ENCODE data around the gene POLR2J. TPM values are rescaled to one million over a fixed set of nuclear protein-coding genes. Genes with fewer than 3 reads are reported as not detected.
"Not testable (repeated sequence)": the region's sequence is repeated elsewhere in the genome, so short reads cannot be mapped to it uniquely, and the experiment has no call there.

Gene POLR2J
- total RNA-seq, 3 donors from 2014 or later: 67.3 to 77.4 (median 72.0) TPM

DNA sequence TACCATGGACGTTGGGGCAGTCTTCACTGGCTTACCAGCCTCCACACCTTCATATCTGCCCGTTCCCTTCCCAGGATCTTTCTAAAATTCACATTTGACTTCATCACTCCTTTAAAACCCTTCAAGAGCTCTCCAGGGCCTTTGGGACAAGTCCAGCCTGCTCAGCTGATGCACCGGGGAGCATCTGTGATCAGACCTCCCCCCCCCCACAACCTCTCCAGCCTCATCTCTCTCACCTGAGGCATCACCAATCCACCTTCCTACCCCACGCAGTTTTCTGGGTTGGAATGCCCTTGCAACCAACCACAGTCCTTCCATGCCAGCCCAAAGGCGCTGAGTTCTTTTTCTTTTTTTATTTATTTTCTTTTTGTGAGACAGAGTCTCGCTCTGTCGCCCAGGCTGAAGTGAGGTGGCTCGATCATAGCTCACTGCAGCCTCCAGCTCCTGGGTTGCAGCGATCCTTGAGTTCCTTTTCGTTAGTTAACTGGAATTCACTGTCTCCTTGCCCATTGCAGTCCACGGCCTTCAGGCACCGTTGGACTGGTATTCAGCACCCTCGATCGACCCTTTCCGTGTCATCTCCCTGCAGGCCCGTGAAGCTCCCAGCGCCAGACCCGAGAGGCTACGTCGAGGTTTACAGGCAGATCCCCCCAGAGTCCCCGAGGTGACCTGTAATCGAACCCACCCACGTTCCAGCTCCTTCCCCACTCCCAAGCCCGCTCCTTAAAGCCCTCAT is 14.7 kb downstream of the POLR2J start:
- Mint-ChIP-seq H3K9me3 (no peaks in the 10 kb centered on the region), H3K4me3 (peak overlapping the region; percentile 94), H3K4me1 (ENCODE audit: low read depth) (peaks cover 32% of the 10 kb centered on the region), H3K27me3 (ENCODE audit: low read depth) (no peaks in the 10 kb centered on the region), H3K36me3 (ENCODE audit: insufficient read depth) (no peaks in the 10 kb centered on the region)
- ATAC-seq (peak; percentile 5 to 9), DNase-seq (no peak)

DNA sequence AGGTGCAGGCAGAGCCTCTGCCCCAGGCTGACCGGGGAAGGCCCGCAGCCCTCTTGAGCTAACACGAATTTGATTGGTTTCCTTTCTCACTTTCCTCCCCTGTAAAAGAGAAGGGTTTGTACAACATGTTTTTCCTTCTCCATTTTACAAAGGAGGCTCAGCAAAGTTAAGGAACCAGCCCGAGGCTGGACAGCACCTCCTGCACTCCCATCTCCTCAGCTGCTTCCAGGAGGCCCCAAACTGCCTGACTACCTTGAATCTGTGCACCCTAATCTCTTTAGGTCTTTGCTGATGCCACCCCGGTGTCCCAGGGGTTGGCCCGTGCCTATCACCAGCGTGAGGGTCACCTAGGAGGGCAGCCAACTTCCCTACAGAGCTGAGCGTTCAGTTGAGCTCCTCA is 18.3 kb downstream of the POLR2J start:
- Mint-ChIP-seq H3K9me3 (no peaks in the 10 kb centered on the region), H3K36me3 (ENCODE audit: insufficient read depth) (peaks cover 2% of the 10 kb centered on the region), H3K4me1 (ENCODE audit: low read depth) (peaks cover 20% of the 10 kb centered on the region), H3K4me3 (no peak overlapping the region), H3K27me3 (ENCODE audit: low read depth) (no peaks in the 10 kb centered on the region)
- no peak for ATAC-seq
- DNase-seq: no peak

DNA sequence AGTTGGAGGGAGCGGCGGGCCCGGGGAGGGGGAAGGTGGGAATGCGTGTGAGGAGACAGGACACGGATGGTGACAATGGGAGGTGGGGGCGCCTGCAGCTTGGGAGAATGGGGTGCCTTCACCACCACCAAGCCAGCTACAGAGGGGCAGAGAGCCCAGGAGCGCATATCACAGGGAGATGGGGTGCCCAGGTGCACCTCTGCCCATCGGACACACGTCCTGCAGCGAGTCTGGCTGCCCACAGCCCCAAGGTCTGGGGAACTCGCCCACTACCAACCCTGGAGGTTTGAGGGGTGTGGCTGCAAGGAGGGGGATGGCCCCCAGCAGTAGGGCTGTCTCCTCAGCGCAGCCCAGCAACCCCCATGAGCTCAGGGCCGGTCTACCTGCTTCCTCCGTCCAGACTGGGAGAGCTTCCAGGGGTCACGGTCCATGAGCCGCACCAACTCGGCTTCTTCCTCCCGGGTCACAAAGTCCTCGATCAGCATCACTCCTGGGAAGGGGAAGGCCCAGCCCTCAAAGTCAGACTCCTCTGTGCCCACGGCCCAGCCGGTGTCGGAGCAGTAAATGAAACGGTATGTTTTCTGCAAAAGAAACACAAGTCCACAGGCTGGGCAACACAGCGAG is 19.4 kb downstream of the POLR2J start:
- Mint-ChIP-seq H3K4me3 (no peak overlapping the region), H3K36me3 (ENCODE audit: insufficient read depth) (peaks cover 4% of the 10 kb centered on the region), H3K4me1 (ENCODE audit: low read depth) (peaks cover 18% of the 10 kb centered on the region), H3K9me3 (no peaks in the 10 kb centered on the region), H3K27me3 (ENCODE audit: low read depth) (no peaks in the 10 kb centered on the region)
- no peak for DNase-seq
- no peak for ATAC-seq

DNA sequence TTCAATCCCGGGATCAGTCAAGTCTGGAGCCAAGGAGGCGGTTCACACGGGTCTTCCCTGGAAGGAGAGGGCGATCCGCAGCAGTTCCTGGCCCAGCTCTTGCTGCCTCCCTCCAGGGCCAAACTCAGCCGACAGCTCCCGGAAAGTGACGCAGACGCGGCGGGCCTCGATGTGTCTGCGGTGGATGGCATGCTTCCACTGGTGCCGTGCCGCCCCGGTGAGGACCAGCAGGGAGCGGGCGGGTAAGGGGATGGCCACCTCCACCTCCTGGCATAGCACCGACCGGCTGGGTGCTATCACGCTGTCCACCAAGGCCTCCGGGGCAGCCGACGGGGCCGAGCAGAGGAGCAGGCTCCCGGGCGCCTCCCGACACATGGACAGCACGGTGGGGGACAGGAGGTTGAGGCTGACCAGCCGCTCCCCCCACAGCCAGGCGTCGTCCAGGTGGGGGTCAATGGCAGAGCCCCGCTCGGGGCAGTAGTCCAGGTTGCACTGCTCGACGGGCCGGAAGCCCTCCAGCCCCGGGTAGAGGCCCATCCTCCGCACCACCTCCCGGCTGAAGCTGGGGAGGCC is 21.3 kb downstream of the POLR2J start:
- no peak overlapping the region for H3K4me3 Mint-ChIP-seq
- no peak for DNase-seq
- no peaks in the 10 kb centered on the region for H3K9me3 Mint-ChIP-seq
- H3K4me1 Mint-ChIP-seq (ENCODE audit: low read depth): peaks cover 6% of the 10 kb centered on the region
- peaks cover 4% of the 10 kb centered on the region for H3K36me3 Mint-ChIP-seq (ENCODE audit: insufficient read depth)
- no peaks in the 10 kb centered on the region for H3K27me3 Mint-ChIP-seq (ENCODE audit: low read depth)
- ATAC-seq: no peak

DNA sequence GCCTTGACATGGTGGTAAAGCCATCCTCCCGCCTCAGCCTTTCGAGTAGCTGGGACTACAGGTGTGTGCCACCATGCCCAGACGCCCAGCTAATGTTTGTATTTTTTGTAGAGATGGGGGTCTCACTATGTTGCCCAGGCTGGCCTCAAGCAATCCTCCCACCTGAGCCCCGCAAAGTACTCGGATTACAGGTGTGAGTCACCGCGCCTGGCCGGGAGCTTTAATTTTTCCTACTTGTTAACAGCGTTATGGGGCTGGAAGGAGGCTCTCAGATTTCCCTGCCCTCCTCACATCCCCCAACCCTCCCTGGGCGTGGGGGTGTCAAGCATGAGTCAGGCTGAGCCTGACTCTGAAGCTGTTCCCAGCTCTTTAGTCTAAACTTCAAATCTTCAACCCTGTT is 22.4 kb downstream of the POLR2J start:
- Mint-ChIP-seq H3K36me3 (ENCODE audit: insufficient read depth) (peaks cover 4% of the 10 kb centered on the region), H3K27me3 (ENCODE audit: low read depth) (no peaks in the 10 kb centered on the region), H3K4me3 (no peak overlapping the region), H3K9me3 (no peaks in the 10 kb centered on the region), H3K4me1 (ENCODE audit: low read depth) (peaks cover 4% of the 10 kb centered on the region)
- no peak for ATAC-seq
- no peak for DNase-seq

DNA sequence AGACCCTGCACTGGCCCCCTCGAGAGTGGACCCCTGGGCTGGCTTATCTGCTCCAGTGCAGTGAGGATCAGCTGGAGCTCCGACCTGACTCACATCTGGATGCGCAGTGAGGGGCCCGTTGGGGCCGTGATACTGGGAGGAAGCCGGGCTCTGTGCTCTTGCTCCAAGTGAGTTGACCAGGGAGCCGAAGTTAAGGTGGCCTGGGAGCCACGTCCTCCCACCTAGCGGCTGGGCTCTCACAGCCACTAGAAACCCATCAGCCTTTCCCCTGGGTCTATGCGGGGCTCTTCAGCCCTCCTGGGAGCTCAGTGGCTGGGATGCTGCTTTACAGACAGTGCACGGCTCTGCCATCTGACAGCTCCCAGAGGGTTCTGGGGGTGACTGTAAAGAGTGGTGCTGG is 23.1 kb downstream of the POLR2J start:
- H3K4me1 Mint-ChIP-seq (ENCODE audit: low read depth): peaks cover 1% of the 10 kb centered on the region
- no peaks in the 10 kb centered on the region for H3K9me3 Mint-ChIP-seq
- ATAC-seq: no peak
- DNase-seq: no peak
- peaks cover 4% of the 10 kb centered on the region for H3K36me3 Mint-ChIP-seq (ENCODE audit: insufficient read depth)
- no peak overlapping the region for H3K4me3 Mint-ChIP-seq
- H3K27me3 Mint-ChIP-seq (ENCODE audit: low read depth): no peaks in the 10 kb centered on the region

DNA sequence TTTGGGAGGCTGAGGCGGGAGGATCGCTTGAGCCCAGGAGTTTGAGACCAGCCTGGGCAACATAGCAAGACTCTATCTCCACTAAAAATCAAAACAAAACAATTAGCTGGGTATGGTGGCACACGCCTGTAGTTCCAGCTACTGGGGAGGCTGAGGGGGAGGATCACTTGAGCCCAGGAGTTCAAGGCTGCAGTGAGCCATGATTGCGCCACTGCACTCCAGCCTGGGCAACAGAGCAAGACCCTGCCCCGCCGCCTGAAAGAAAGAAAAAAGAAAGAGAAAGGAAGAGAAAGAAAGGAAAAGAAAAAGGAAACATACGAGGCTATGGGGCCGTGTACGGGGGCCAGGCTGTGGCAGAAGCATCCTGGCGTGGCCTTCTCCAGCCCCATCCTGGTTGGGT is 23.8 kb downstream of the POLR2J start:
- DNase-seq; ATAC-seq; H3K36me3 Mint-ChIP-seq (ENCODE audit: insufficient read depth); H3K9me3 Mint-ChIP-seq; H3K4me3 Mint-ChIP-seq; H3K27me3 Mint-ChIP-seq (ENCODE audit: low read depth); H3K4me1 Mint-ChIP-seq (ENCODE audit: low read depth): not testable (repeated sequence)

DNA sequence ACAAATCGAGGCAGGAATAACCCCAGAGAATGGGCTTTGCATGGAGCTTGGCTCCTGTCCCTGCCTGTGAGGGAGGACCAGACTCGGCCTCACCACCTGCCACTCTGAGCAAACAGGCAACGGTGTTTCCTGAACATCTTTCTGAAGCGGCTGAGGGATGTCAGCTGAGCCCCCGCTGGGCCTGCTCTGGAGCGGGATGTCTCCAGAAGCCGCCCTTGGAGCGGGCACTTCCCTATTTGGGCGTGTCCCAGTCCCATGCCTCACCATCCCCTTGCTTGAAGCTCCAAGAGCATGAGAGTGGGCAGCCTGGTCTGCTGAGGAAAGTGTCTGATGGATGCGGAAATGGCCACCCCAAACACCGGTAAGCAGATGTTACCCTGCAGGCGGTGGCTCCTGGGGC is 24.3 kb downstream of the POLR2J start:
- H3K4me1 Mint-ChIP-seq (ENCODE audit: low read depth): peaks cover 4% of the 10 kb centered on the region

DNA sequence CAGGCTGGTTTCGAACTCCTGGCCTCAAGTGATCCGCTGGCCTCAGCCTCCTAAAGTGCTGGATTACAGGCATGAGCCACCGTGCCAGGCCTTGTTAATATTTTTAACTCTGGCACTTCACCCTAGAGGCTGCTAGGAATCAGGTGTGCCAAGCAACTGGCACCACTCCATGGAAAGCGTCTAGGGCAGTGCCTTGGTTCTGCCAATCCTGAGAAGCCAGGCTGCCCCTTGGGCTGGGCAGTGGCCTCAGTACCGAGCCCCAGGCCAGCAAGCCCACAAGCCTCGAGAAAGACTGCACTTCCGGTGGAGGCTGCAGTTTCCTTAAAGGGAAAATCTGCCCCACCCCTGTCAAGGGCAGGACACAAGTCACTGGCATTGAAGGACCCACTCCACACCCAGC is 25.4 kb downstream of the POLR2J start:
- no peak overlapping the region for H3K4me3 Mint-ChIP-seq
- peaks cover 8% of the 10 kb centered on the region for H3K36me3 Mint-ChIP-seq (ENCODE audit: insufficient read depth)
- no peaks in the 10 kb centered on the region for H3K27me3 Mint-ChIP-seq (ENCODE audit: low read depth)
- H3K4me1 Mint-ChIP-seq (ENCODE audit: low read depth): peaks cover 4% of the 10 kb centered on the region
- no peak for DNase-seq
- no peaks in the 10 kb centered on the region for H3K9me3 Mint-ChIP-seq
- ATAC-seq: no peak

More for the DNA sequence above, 24.3 kb downstream of the POLR2J start:
- Mint-ChIP-seq H3K9me3 (no peaks in the 10 kb centered on the region), H3K36me3 (ENCODE audit: insufficient read depth) (peaks cover 4% of the 10 kb centered on the region), H3K27me3 (ENCODE audit: low read depth) (no peaks in the 10 kb centered on the region), H3K4me3 (no peak overlapping the region)
- DNase-seq (no peak), ATAC-seq (no peak)

DNA sequence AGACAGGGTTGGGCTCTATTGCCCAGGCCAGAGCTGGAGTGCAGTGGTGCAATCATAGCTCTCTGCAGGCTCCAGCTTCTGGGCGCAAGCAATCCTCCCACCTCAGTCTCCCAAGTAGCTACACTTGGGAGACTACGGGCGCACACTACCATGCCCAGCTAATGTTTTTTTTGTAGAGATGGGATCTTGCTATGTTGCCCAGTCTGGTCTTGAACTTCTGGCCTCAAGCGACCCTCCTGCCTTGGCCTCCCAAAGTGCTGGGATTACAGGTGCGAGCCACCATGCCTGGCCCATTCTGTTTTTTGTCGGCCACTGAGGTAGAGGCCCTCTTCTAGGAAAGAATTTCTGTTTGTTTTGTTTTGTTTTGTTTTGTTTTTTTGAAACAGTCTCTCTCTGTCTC is 26.3 kb downstream of the POLR2J start:
- H3K9me3 Mint-ChIP-seq: no peaks in the 10 kb centered on the region
- H3K4me3 Mint-ChIP-seq: no peak overlapping the region
- no peaks in the 10 kb centered on the region for H3K27me3 Mint-ChIP-seq (ENCODE audit: low read depth)
- ATAC-seq: no peak
- DNase-seq: no peak
- H3K36me3 Mint-ChIP-seq (ENCODE audit: insufficient read depth): peaks cover 6% of the 10 kb centered on the region
- H3K4me1 Mint-ChIP-seq (ENCODE audit: low read depth): peaks cover 4% of the 10 kb centered on the region

DNA sequence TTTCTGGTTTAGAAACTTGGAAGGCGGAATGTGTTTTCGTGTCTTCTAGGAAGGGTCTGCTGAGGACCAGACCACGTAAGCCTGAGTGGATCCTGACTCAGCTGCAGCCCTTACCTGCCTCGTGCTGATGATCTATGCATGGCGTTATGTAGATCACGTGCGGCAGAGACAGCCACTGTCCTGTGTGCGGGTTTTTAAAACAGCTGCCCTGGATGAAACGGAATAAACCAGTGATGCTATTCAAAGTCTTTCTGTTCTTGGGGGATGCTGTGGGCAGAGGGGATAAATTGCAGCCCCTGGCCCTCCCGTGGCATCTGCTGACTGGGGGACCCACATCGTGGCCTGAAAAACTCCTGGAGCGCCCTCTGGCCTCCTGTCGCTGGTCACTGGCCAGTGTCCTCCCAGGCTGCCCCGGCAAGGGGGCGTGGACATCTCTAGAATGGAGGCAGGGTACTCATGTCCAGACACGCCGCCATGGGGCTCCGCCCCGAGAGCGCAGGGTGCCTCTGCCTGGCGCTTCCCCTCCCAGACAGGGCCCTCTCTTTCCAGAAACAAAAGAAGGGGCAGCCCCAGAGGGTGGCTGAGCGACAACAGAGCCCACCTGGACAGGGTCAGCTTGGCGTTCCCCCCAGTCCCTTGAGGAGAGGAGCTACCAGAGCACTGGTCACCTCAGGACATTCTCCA is 27.2 kb downstream of the POLR2J start:
- H3K36me3 Mint-ChIP-seq (ENCODE audit: insufficient read depth): peaks cover 6% of the 10 kb centered on the region
- no peak for ATAC-seq
- H3K4me1 Mint-ChIP-seq (ENCODE audit: low read depth): peaks cover 4% of the 10 kb centered on the region
- DNase-seq: no peak
- H3K4me3 Mint-ChIP-seq: no peak overlapping the region
- H3K9me3 Mint-ChIP-seq: no peaks in the 10 kb centered on the region
- H3K27me3 Mint-ChIP-seq (ENCODE audit: low read depth): no peaks in the 10 kb centered on the region

DNA sequence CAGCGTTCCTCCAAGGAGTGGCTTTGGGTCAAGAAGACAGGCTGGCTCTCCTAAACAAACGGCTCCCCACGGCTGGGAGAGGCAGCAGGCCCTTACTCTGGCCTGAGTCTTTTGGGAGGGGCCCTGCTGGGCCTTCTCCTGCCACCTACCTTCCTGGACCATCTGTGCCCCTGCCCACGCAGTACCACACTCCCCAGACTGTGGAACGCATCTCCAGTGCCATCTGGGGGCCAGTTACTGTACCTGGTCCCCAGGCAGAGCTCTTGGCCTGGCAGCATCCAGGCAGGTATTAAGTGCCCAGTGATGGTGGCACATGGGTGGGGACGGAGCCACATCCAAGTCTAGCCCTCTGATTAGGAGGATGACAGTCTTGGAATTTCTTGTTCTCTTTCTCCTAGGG is 28.5 kb downstream of the POLR2J start:
- Mint-ChIP-seq H3K9me3 (no peaks in the 10 kb centered on the region), H3K4me1 (ENCODE audit: low read depth) (peaks cover 4% of the 10 kb centered on the region), H3K4me3 (no peak overlapping the region), H3K36me3 (ENCODE audit: insufficient read depth) (peaks cover 6% of the 10 kb centered on the region), H3K27me3 (ENCODE audit: low read depth) (no peaks in the 10 kb centered on the region)
- ATAC-seq (peak; percentile 72 to 78), DNase-seq (peak; percentile 56)

DNA sequence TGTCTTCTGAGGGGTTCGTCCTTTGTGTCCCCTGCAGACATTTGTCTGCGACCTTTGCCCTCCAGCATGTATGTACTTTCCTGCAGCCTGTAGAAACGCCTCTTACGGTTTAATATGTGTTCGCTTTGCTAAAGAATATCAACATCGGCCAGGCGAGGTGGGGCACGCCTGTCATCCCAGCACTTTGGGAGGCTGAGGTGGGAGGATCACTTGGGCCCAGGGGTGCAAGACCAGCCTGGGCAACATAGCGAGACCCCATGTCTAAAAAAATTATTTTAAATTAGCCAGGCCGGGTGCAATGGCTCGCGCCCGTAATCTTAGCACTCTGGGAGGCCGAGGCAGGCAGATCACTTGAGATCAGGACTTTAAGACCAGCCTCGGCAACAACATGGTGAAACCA is 29.6 kb downstream of the POLR2J start:
- ATAC-seq (no peak), DNase-seq (no peak)
- H3K4me1 Mint-ChIP-seq (ENCODE audit: low read depth): peaks cover 4% of the 10 kb centered on the region
- no peak overlapping the region for H3K4me3 Mint-ChIP-seq
- H3K36me3 Mint-ChIP-seq (ENCODE audit: insufficient read depth): peaks cover 7% of the 10 kb centered on the region
- no peaks in the 10 kb centered on the region for H3K9me3 Mint-ChIP-seq
- H3K27me3 Mint-ChIP-seq (ENCODE audit: low read depth): no peaks in the 10 kb centered on the region

DNA sequence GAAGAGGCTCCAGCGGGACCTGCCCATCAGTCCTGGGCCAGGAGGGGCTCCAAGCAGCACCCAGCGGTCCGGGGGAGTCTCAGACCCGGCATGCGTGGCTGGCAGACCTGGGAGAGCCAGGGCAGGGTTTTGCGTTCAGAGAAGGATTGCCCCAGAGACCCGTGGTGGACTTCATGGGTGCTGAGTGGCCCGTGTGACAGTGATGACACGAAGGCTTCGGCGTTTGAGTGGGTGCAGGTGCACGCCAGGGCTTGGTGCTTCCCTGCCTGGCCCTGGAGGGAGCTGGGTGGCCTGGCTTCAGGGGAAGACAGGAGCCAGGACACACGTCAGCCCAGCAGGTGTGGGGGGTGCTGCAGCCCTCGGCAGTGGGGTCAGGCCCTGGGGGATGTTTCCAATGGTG is 31.4 kb downstream of the POLR2J start:
- Mint-ChIP-seq H3K4me3 (no peak overlapping the region), H3K4me1 (ENCODE audit: low read depth) (peaks cover 4% of the 10 kb centered on the region), H3K27me3 (ENCODE audit: low read depth) (no peaks in the 10 kb centered on the region), H3K9me3 (no peaks in the 10 kb centered on the region), H3K36me3 (ENCODE audit: insufficient read depth) (peaks cover 7% of the 10 kb centered on the region)
- ATAC-seq: no peak
- no peak for DNase-seq
